Duodenal mucosa (tissue), 2 donors: ENCODE results near the gene GINS2.

Experiments used
- H3K27ac ChIP-seq: one replicate; pipeline ENCODE4 v1.7.0; 2013; ENCODE audit warnings: low read depth, low read length
- H3K27me3 ChIP-seq, 2 donors: one replicate each; pipeline ENCODE4 v1.7.0; 2013; ENCODE audit warnings: low read length in 2 of 2, control low read depth in 1 of 2; ENCODE audit not compliant: insufficient read depth in 2 of 2, control insufficient read depth in 1 of 2
- H3K36me3 ChIP-seq, 2 donors: one replicate each; pipeline ENCODE4 v1.7.0; 2013; ENCODE audit warnings: low read length in 2 of 2, control low read depth in 1 of 2; ENCODE audit not compliant: insufficient read depth in 2 of 2, control insufficient read depth in 1 of 2
- H3K4me1 ChIP-seq, 2 donors: one replicate each; pipeline ENCODE4 v1.7.0; 2013; ENCODE audit warnings: low read length in 2 of 2, control low read depth in 1 of 2; ENCODE audit not compliant: insufficient read depth in 2 of 2, control insufficient read depth in 1 of 2
- H3K4me3 ChIP-seq, 2 donors: one replicate each; pipeline ENCODE4 v1.7.0; 2013; ENCODE audit warnings: low read length in 2 of 2, low read depth in 1 of 2
- H3K9ac ChIP-seq, 2 donors: one replicate each; pipeline ENCODE4 v1.7.0; 2013; ENCODE audit warnings: low read length in 2 of 2, low read depth in 1 of 2
- H3K9me3 ChIP-seq, 2 donors: one replicate each; pipeline ENCODE4 v1.7.0; 2013; ENCODE audit warnings: low read length in 2 of 2, control low read depth in 1 of 2; ENCODE audit not compliant: control insufficient read depth in 1 of 2

Gene GINS2

DNA sequence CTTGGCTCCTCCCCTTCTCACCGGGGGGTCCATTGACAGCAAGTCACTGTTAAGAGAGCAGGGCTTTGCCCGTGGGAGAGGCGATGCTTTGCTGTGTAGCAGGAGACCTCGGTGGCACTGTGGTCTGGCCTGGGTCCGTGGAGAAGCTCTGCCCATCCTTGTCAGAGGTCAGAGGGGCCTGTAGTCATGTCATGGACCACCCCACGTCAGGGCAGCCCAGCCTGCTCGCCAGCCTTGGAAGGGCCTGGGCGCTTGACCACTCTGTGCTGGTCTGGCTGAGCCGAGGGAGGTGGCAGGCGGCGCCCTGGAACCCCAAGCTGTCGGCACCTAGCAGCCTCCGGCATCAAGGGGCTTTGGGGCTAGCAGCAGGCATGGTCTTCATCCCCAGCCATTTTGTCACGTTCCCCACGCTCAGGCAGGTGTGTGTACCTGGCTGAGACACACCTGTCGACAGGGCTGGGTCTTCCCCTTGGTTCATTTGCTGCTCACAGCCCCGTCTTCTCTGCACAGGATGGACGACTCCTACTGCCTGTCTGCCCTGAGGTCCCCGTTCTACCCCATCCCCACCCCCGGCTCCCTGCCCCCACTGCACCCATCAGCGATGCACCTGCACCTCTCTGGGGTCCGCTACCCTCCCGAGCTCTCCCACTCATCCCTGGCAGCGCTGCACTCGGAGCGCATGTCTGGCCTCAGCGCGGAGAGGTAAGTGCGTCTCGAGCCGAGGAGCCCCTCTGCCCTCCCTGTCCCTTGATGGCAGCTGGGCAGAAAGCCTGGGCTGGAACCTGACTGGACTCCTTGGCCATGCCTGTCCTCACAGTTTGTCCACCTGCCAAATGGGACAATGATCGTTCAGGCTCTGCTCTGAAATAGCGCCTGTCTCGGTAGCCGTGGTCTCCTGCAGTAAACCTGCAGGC lies 33.3 kb downstream of the GINS2 start:
- H3K36me3 ChIP-seq = peaks cover 48 to 67% of the 10 kb centered on the region in 2 donors
- no peak overlapping the region for H3K9ac ChIP-seq
- H3K27me3 ChIP-seq = no peaks in the 10 kb centered on the region
- no peak overlapping the region for H3K4me3 ChIP-seq
- no peaks in the 10 kb centered on the region for H3K9me3 ChIP-seq
- no peak overlapping the region for H3K27ac ChIP-seq
- H3K4me1 ChIP-seq = peaks cover 0 to 11% of the 10 kb centered on the region in 2 donors

DNA sequence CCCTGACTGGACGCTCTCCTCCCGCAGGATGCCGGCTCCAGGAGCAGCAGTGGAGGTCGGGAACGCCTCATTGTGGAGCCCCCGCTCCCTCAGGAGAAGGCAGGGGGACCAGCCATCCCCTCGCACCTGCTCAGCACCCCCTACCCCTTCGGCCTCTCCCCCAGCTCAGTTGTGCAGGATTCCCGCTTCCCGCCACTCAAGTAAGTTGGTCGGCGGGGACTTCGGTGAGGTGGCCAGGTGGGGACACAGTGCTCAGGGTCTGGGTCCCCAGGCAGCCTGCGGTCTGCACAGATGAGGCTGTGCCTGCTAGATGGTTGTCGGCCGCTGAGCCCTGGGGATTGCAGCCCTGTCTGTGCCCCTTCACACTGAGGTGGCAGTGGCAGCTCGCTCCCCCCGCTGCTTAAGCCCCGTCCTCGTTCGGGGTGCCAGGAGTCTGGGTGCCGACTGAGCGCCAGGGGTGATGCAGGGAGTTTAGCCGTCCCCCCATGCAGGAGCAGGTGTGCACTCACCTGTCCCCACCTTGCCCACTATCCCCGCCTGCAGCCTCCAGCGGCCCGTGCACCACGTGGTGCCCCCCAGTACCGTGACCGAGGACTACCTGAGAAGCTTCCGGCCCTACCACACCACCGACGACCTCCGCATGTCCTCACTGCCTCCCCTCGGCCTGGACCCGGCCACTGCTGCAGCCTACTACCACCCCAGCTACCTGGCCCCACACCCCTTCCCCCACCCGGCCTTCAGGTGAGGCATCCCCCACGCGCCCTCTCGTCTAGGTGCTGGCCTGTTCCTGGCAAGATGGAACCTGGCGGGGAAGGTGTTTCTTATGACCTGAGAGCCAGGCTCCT lies 34.3 kb downstream of the GINS2 start:
- Histone ChIP-seq H3K4me3 (no peak overlapping the region), H3K27me3 (no peaks in the 10 kb centered on the region), H3K9me3 (no peaks in the 10 kb centered on the region), H3K27ac (no peak overlapping the region), H3K36me3 (peaks cover 46 to 64% of the 10 kb centered on the region in 2 donors), H3K4me1 (peaks cover 0 to 5% of the 10 kb centered on the region in 2 donors), H3K9ac (no peak overlapping the region)

DNA sequence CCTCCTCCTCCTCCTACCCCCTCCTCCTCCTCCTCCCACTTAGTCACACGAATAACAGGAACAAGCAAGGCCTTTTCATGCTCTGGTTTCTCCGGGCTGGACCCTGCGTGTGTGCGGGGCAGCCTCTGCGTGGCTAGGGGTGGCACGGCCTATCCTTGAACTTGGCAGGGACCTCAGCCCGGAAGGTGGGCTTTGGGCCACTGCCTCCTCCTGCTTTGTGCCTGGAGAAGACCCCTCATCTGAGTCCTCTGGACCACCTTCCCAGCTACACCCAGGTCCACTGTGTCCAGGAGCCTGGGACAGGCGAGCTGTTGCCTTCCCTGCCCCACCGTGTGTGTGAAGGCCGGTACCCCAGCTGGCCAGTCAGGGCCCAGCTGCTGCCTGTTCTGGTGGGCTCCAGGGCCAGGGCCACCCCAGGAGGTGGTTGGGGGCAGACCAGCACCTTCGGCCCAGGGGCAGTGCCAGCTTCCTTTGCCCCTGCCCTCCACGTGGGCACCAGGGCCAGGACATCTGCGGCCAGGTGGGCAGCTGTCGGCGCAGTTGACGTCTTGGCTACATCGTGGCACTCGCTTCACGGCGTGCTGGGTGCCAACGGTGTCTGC lies 35.4 kb downstream of the GINS2 start:
- H3K4me3 ChIP-seq = no peak overlapping the region
- H3K27ac ChIP-seq = peak overlapping the region; percentile 38
- peaks cover 36 to 57% of the 10 kb centered on the region in 2 donors for H3K36me3 ChIP-seq
- no peaks in the 10 kb centered on the region for H3K9me3 ChIP-seq
- no peaks in the 10 kb centered on the region for H3K27me3 ChIP-seq
- no peak overlapping the region for H3K9ac ChIP-seq
- peaks cover 0 to 5% of the 10 kb centered on the region in 2 donors for H3K4me1 ChIP-seq

DNA sequence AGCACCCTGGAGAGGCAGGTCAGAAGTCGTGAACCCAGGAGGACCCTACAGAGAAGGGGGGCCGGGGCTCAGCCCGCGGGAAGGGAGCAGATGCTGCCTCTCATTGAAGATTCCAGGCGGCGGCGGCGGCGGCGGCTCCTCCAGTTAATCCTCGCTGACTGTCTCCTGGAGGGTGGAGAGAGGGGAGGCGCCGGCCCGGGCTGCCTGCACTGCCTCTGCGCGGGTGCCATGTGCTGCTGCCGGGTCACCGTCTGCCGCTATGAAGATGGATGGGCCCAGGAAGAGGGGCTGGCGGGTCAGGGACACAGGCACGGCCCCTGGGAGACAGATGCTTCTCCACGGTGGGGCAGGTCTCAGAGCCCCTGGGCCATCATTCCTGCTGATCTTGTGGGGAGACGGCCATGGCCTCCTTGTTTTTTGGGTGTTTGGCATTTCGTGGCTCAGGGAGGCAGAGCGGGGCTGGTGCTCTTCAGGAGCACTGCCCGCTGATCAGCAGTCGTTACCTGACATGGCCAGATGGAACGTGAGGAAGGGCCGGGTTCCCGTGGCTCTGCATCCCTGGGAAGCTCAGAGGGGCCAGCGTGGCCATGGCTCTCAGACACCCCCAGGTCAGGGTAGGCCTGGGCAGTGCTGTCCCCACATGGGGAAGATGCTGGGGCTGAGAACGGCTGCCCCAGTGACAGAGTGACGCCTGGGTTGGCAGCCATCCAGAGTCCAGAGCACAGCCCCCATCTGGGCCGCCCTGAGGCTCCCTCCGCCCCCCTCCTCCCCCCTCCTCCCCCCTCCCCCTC lies 36.1 kb downstream of the GINS2 start:
- Histone ChIP-seq H3K27ac (peak overlapping the region; percentile 42), H3K9ac (no peak overlapping the region), H3K9me3 (no peaks in the 10 kb centered on the region), H3K4me1 (peaks cover 0 to 5% of the 10 kb centered on the region in 2 donors), H3K4me3 (no peak overlapping the region), H3K27me3 (no peaks in the 10 kb centered on the region), H3K36me3 (peaks cover 28 to 52% of the 10 kb centered on the region in 2 donors)

DNA sequence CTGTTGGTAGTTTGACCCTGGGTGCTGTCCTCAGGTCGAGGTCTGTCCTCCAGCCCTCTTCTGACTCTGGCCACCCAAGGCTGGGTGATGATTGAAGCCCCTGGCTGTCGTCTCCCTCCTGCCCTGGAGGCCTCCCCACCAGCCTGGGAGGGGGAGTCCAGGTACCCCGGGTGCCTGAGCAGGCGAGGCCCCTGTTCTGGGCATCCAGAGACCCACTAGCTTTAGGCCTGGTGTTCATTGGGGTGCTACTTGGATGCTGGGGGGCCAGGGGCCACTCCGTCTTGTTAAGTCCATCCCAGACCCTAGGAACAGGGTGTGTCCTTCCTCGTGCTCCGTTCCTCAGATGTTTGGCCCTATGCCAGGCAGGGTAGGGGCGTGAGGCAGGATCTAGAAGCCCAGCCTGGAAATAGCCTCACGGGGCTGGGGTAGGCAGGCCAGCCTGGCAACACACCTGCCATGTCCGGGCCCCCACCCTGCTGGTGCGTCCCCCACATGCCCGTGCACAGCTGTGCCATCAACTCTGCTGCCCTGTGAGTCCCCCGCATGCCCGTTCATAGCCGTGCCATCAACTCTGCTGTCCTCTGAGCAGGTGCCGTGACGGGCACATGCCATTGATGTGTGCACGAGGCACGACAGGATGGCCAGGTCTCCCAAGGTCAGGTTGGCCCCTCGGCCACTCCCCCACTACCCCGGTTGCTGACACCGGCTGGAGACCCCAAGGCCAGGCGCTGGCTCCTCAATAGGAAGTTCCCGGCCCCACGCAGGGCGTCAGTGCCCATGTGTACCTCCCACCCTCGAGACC lies 36.9 kb downstream of the GINS2 start:
- Histone ChIP-seq H3K4me3 (no peak overlapping the region), H3K9ac (no peak overlapping the region)

DNA sequence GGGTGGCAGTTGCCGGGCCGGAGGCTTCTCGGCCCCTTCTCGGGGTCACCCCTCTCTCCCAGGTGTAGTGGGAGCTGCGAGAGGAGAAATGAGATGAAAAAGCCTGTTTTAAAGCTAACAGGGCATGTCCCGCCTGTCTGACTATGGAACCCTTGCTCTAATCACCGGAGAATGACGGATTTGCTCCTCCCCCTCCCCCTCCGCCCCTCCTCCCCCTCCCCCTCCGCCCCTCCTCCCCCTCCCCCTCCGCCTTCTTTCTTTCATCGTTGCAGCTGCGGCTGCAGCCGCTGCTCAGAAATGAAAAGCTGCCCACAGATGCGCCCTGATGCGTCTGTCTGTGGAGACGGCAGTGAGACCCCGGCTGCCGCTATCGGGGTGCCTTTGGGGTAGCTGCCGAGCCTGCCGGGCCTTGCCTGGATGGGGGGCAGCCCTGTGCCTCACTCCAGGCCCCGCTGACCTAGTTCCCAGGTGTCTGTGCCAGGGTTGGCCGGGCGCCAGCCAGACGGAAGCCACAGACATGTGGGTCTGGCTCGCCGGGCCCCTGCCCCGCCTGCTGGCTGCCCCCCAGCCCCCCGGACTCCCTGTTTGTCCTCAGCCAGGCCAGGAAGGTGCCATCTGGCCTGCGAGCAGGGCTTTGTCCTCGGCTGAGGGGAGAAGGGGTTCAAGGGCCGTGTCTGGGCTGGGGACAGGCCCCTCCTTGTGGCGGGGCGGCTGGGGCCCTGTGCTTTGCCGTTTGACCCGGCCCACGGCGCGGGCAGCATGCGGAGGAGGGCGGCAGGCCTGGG lies 37.7 kb downstream of the GINS2 start:
- Histone ChIP-seq H3K9ac (no peak overlapping the region), H3K4me3 (no peak overlapping the region), H3K27me3 (no peaks in the 10 kb centered on the region), H3K27ac (no peak overlapping the region), H3K36me3 (peaks cover 16 to 42% of the 10 kb centered on the region in 2 donors), H3K9me3 (no peaks in the 10 kb centered on the region), H3K4me1 (peaks cover 0 to 5% of the 10 kb centered on the region in 2 donors)

More for the DNA sequence above, 36.9 kb downstream of the GINS2 start:
- peaks cover 0 to 5% of the 10 kb centered on the region in 2 donors for H3K4me1 ChIP-seq
- no peak overlapping the region for H3K27ac ChIP-seq
- H3K9me3 ChIP-seq = no peaks in the 10 kb centered on the region
- H3K36me3 ChIP-seq = peaks cover 22 to 44% of the 10 kb centered on the region in 2 donors
- H3K27me3 ChIP-seq = no peaks in the 10 kb centered on the region

DNA sequence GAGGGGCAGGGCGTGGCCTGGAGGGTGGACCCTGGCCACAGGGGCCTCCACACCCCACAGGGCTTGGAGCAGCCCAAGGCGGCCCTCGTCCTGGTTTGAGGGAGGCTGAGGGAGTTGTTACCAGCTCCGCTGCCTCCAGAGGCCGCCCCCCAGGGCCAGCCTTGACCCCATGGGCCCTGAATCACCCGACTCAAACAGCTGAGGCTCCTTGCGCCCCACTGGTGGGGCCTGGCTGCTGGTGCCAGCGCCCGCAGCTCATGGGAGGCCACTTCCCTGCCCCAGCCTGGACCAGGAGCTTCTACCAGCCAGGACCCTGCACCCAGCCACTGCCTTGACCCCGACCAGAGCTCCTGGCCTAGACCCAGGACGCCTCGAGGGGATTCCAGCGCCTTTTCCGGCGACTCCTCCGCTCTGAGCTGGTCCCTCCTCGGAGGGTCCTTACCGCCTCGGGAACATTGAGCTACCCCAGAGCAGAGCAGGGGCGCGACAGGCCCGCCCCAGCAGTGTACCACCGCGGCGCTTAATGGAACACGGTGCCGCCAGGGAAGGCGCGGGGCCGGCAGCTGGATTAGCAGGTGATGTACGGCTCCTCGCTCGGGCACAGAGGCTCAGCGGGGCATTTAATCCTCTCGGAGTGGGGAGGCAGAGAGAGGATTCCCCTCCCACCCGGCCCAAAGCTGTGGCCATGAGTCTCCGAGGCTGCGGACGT lies 38.5 kb downstream of the GINS2 start:
- Histone ChIP-seq H3K4me3 (no peak overlapping the region), H3K9me3 (no peaks in the 10 kb centered on the region), H3K27ac (no peak overlapping the region), H3K36me3 (peaks cover 8 to 42% of the 10 kb centered on the region in 2 donors), H3K4me1 (peaks cover under 1 to 13% of the 10 kb centered on the region in 2 donors), H3K9ac (no peak overlapping the region), H3K27me3 (no peaks in the 10 kb centered on the region)

DNA sequence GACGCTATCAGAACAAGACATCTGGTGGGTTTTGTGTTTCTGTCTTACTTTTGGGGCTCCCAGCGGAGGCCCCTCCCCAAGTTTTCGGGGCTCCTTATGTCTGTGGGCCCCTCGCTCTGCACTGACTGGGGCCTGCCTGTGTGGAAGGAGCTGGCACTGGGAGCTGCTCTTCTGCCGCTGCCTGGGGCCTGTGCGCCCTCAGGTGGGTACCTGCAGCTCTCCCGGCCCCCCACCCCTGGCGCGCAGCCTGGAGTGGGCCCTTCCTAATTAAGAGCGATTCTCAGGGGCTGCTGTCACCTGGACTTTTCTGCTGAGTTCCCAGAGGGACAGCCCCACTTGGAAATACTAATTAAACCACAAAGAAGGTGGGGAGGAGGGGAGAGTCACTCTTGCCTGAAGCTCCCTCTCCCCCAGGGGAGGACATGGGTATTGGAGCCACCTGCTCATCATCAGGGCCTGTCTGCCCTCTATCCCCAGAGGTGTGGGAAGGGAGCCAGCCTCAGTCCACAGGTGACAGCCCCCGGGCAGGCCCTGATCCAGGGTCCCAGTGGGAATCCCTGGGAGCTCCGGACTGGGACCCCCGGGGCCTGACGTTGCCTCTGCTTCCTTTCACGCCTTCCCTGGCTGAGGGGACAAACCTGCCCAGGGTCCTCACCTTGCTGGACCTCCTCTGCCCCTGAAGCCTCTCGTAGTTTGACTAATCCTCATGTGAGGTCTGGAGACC lies 39.2 kb downstream of the GINS2 start:
- Histone ChIP-seq H3K9me3 (no peaks in the 10 kb centered on the region), H3K4me3 (no peak overlapping the region), H3K4me1 (peaks cover 7 to 20% of the 10 kb centered on the region in 2 donors), H3K27ac (no peak overlapping the region), H3K36me3 (peaks cover 3 to 36% of the 10 kb centered on the region in 2 donors), H3K9ac (no peak overlapping the region), H3K27me3 (no peaks in the 10 kb centered on the region)
